Measurements from ENCODE around the gene DIP2B. TPM values are rescaled to one million over a fixed set of nuclear protein-coding genes. Genes with fewer than 3 reads are reported as not detected.

The DIP2B gene
- total and polyA plus RNA-seq, 2 of the 13 experiments (the other 11 are each of a cell fraction or from before 2014, with no cell fraction given): 32.1 to 35.8 TPM

- DNase-seq (ENCODE audit: low spot score): no peak
- BruUV-seq (replicated peaks): no TSS peak
- Histone ChIP-seq H3K27ac (ENCODE audit: extremely low read length, insufficient read depth, low read length) (no peak overlapping the region), H3K9ac (ENCODE audit: insufficient read depth, low read depth, low read length) (no peak overlapping the region), H2AFZ (ENCODE audit: low read length) (no peak overlapping the region), H3K36me3 (replicated peaks in 1 of 2; ENCODE audit: control insufficient read depth in 1 of 2, insufficient read depth in 2 of 2, low read length in 2 of 2) (peaks cover 9 to 31% of the 10 kb centered on the region in 2 experiments; a peak in 4 of 5 replicates), H4K20me1 (ENCODE audit: insufficient read depth, low read length) (no peaks in the 10 kb centered on the region), H3K4me3 (replicated peaks in 1 of 3; ENCODE audit: insufficient read depth in 1 of 3, low read depth in 2 of 3, low read length in 3 of 3) (no peak overlapping the region), H3K4me1 (ENCODE audit: insufficient read depth, low read length) (peaks cover 14% of the 10 kb centered on the region), H3K9me3 (ENCODE audit: low read length) (no peaks in the 10 kb centered on the region), H3K4me2 (ENCODE audit: low read depth, low read length) (no peak overlapping the region), H3K79me2 (ENCODE audit: insufficient read depth, low read length) (peaks cover 2% of the 10 kb centered on the region), H3K27me3 (ENCODE audit: control insufficient read depth in 1 of 2, insufficient read depth in 2 of 2, low read length in 2 of 2) (no peaks in the 10 kb centered on the region)
- TF ChIP-seq ARNT (IDR thresholded peaks at IDR 0.05) (no peak), NCOA5 (CRISPR knock-in tag; IDR thresholded peaks at IDR 0.05) (no peak), CEBPZ (IDR thresholded peaks at IDR 0.05; ENCODE audit: low read length) (no peak), HIVEP1 (CRISPR knock-in tag; IDR thresholded peaks at IDR 0.05) (no peak), ZNF569 (CRISPR knock-in tag; IDR thresholded peaks at IDR 0.05; ENCODE audit: borderline replicate concordance) (no peak)
- in situ Hi-C loops (cut with HindIII; ENCODE audit: extremely low pct_ligation_motif_present, low pct_unique_long_range_greater_than_20kb): no loop called here
- ATAC-seq: no peak
- WGBS (ENCODE audit: low lambda C conversion rate): 100% methylated on average over 1 of the region's 1 CpG
- no peak for FAIRE-seq
- intact Hi-C loops (cut with micrococcal nuclease; ENCODE audit: unreplicated experiment): no loop called here
- ChIA-PET CTCF (ENCODE audit: low intra/inter-chr PET ratio, low total read pairs) (no interaction called here), POLR2A (no interaction called here)
Measured at GRCh38 chr12:50666023-50666422, 161.2 kb downstream of the DIP2B start.

GRCh38 chr12:50672158-50672557 is 167.4 kb downstream of the DIP2B start:
- Histone ChIP-seq H3K79me2 (ENCODE audit: insufficient read depth, low read length) (no peaks in the 10 kb centered on the region), H3K36me3 (replicated peaks in 1 of 2; ENCODE audit: control insufficient read depth in 1 of 2, insufficient read depth in 2 of 2, low read length in 2 of 2) (peaks cover 14 to 67% of the 10 kb centered on the region in 2 experiments), H3K4me1 (ENCODE audit: insufficient read depth, low read length) (no peaks in the 10 kb centered on the region), H3K27me3 (ENCODE audit: control insufficient read depth in 1 of 2, insufficient read depth in 2 of 2, low read length in 2 of 2) (no peaks in the 10 kb centered on the region), H3K9me3 (ENCODE audit: low read length) (no peaks in the 10 kb centered on the region), H3K4me2 (ENCODE audit: low read depth, low read length) (no peak overlapping the region), H3K27ac (ENCODE audit: extremely low read length, insufficient read depth, low read length) (no peak overlapping the region), H2AFZ (ENCODE audit: low read length) (no peak overlapping the region), H4K20me1 (ENCODE audit: insufficient read depth, low read length) (no peaks in the 10 kb centered on the region), H3K4me3 (replicated peaks in 1 of 3; ENCODE audit: insufficient read depth in 1 of 3, low read depth in 2 of 3, low read length in 3 of 3) (no peak overlapping the region), H3K9ac (ENCODE audit: insufficient read depth, low read depth, low read length) (no peak overlapping the region)
- no TSS peak for BruUV-seq (replicated peaks)
- WGBS (ENCODE audit: low lambda C conversion rate): 90% methylated on average over 3 of the region's 3 CpGs
- FAIRE-seq (no peak), ATAC-seq (no peak), DNase-seq (ENCODE audit: low spot score) (no peak)
- in situ Hi-C loops (cut with HindIII; ENCODE audit: extremely low pct_ligation_motif_present, low pct_unique_long_range_greater_than_20kb): no loop called here
- intact Hi-C loops (cut with micrococcal nuclease; ENCODE audit: unreplicated experiment): no loop called here
- ChIA-PET CTCF (ENCODE audit: low intra/inter-chr PET ratio, low total read pairs) (no interaction called here), POLR2A (no interaction called here)
- no peak for TF ChIP-seq AHDC1 (CRISPR knock-in tag; IDR thresholded peaks at IDR 0.05; ENCODE audit: borderline replicate concordance)
- no peak for TF ChIP-seq ZNF468 (CRISPR knock-in tag; IDR thresholded peaks at IDR 0.05)
- TF ChIP-seq THRA (CRISPR knock-in tag; IDR thresholded peaks at IDR 0.05; ENCODE audit: borderline replicate concordance): no peak
- TF ChIP-seq ZFY (CRISPR knock-in tag; IDR thresholded peaks at IDR 0.05): no peak
